NB4 (cell line): ENCODE measurements around the gene KRT80.

Experiments
- DNase-seq: peaks from one replicate; pipeline ENCODE4 v3.0.0; 2010; ENCODE audit warnings: low read depth
- H3K4me3 ChIP-seq: one replicate; pipeline ENCODE4 v1.5.1; 2011; ENCODE audit warnings: mild to moderate bottlenecking, low read depth, low read length, moderate library complexity
- CTCF ChIP-seq: IDR thresholded peaks from one replicate; pipeline ENCODE4 v1.5.1; 2012; ENCODE audit warnings: low read depth, low read length
- MAX ChIP-seq: IDR thresholded peaks from 2 replicates; pipeline ENCODE4 v1.6.1; 2011; ENCODE audit warnings: low read depth, low read length
- MYC ChIP-seq: IDR thresholded peaks from 2 replicates; pipeline ENCODE4 v1.6.1; 2011; ENCODE audit warnings: low read depth, low read length
- POLR2A ChIP-seq: IDR thresholded peaks from 2 replicates; pipeline ENCODE4 v1.6.1; 2011; ENCODE audit warnings: mild to moderate bottlenecking; ENCODE audit not compliant: insufficient read length; ENCODE audit errors: extremely low read depth

Gene KRT80

GRCh38 chr12:52213564-52214420 is 22.0 kb upstream of the KRT80 start:
- no peak overlapping the region for H3K4me3 ChIP-seq
- DNase-seq = peak; percentile 83
- TF ChIP-seq CTCF (peak; percentile 99), POLR2A (no peak), MYC (no peak), MAX (peak; percentile 66)

GRCh38 chr12:52212701-52213563 is 21.1 kb upstream of the KRT80 start:
- H3K4me3 ChIP-seq = no peak overlapping the region
- TF ChIP-seq CTCF = no peak
- TF ChIP-seq MAX = no peak
- no peak for DNase-seq

GRCh38 chr12:52211716-52212585 is 20.1 kb upstream of the KRT80 start:
- DNase-seq = no peak
- TF ChIP-seq CTCF = no peak
- TF ChIP-seq MAX = no peak
- TF ChIP-seq POLR2A = no peak
- TF ChIP-seq MYC = no peak
- no peak overlapping the region for H3K4me3 ChIP-seq

- H3K4me3 ChIP-seq = no peak overlapping the region
- TF ChIP-seq MYC (no peak), CTCF (no peak), MAX (no peak), POLR2A (no peak)
- DNase-seq = no peak
Measured at GRCh38 chr12:52210925-52211650, 19.3 kb upstream of the KRT80 start.
